Stimulated activated CD8-positive, alpha-beta memory T cell treated with anti-CD3 and anti-CD28 coated beads, Interleukin-7, amount 100 ng/mL, for 1 hour (primary cell): Measurements from ENCODE around the gene YIPF7.

Source experiments
- DNase-seq, 2 donors: peaks; one replicate each; pipeline ENCODE4 v3.0.0-alpha.2; 2020; ENCODE audit warnings: low read depth in 2 of 2

The YIPF7 gene

GRCh38 chr4:44623676-44624075 lies 27.7 kb downstream of the YIPF7 start:
- no peak for DNase-seq

DNA sequence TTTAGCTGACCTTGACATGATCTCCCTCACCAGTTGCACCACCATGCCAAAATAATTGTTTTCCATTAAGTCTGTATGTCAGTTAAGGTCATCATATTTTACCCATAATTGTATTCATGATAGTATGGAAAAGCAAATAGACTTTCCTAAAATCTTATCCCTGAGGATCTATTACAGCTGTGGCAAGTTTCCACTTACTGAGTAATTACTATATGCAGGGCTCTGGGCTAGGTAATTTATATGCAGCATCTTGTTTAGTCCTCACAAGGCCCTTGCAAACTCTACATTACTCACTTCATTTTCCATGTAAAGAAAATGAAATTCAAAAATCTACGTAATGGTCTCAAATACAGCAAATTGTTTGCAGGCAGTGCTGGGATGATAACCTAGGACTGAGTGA lies 34.8 kb downstream of the YIPF7 start:
- DNase-seq: no peak

- no peak for DNase-seq
Measured at GRCh38 chr4:44583393-44583792, 68.0 kb downstream of the YIPF7 start.

DNA sequence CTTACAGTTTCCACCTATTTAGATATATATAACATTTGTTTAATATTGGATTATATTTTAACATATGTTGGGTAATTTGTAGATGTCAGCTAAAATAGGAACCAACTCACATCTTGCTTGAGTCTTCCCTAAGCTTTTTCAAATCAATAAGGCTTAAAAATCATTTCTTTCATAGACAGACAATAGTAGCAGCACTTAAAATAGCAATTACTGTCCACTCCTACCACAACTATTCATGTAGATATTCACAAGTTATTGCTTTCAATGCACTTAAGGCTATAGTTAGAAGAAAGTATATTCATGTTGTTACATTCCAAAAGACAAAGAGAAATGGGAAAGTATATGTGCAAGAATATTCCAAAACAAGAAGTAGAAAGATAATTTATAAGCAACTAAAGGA lies 71.2 kb downstream of the YIPF7 start:
- no peak for DNase-seq

DNA sequence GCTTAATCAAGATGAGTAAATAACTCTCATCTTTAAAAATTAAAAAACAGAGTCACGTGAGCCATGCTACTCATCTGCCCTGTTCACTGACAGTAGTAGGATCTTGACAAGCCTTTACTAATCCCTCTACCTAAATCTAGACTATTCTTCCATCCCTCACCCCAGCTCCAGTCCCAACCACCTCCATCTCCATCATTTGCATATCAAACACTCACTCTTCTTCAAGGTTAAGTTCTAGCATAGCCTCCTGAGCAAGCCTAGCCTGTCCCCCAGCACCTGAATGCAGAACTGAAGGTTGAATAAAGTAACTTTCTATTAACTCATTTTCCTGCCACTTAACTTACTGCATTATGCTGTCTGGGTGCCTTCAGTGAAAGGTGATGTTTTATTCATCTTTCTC lies 72.5 kb downstream of the YIPF7 start:
- DNase-seq: no peak
